OCI-LY3 (cell line): ENCODE measurements around the gene MARF1.
A peak's percentile ranks its signal among the peaks of the same experiment; 100 is the strongest.

Experiments
- H2AFZ ChIP-seq: fragments of 200-600, 300-600 bp; shearing (Covaris generic); 2 replicates; pipeline ENCODE4 v1.6.0; 2014; ENCODE audit warnings: antibody characterized with exemption, low read depth, low read length
- H3K27ac ChIP-seq: fragments of 200-600, 300-600 bp; sonication (generic); 2 replicates; pipeline ENCODE4 v1.5.1; 2014; ENCODE audit warnings: mild to moderate bottlenecking, low read length, moderate library complexity, mixed read lengths
- H3K27me3 ChIP-seq: fragments of 200-600, 300-600 bp; sonication (generic); 2 replicates; pipeline ENCODE4 v1.6.1; 2014; ENCODE audit warnings: low read depth, low read length, mixed read lengths
- H3K36me3 ChIP-seq: fragments of 200-600, 300-600 bp; sonication (generic); replicated peaks from 2 replicates; pipeline ENCODE3; 2014; ENCODE audit warnings: low read depth, low read length, mixed read lengths
- H3K4me1 ChIP-seq: fragments of 300-600, 200-600 bp; sonication (generic); 2 replicates; pipeline ENCODE4 v1.6.1; 2014; ENCODE audit warnings: low read length, mixed read lengths
- H3K4me2 ChIP-seq: fragments of 200-600, 300-600 bp; sonication (generic); 2 replicates; pipeline ENCODE4 v1.6.1; 2014; ENCODE audit warnings: low read length, mixed read lengths
- H3K4me3 ChIP-seq: fragments of 300-600, 200-600 bp; sonication (generic); 2 replicates; pipeline ENCODE4 v1.5.1; 2014; ENCODE audit warnings: antibody characterized with exemption, mild to moderate bottlenecking, low read length, moderate library complexity
- H3K79me2 ChIP-seq: fragments of 300-600, 200-600 bp; shearing (Covaris generic); 2 replicates; pipeline ENCODE4 v1.6.1; 2014; ENCODE audit warnings: mild to moderate bottlenecking, low read length, mixed read lengths
- H3K9ac ChIP-seq: fragments of 300-600, 200-600 bp; shearing (Covaris generic); 2 replicates; pipeline ENCODE4 v1.6.0; 2014; ENCODE audit warnings: mild to moderate bottlenecking, low read length, moderate library complexity
- H3K9me3 ChIP-seq: fragments of 200-600, 300-600 bp; shearing (Covaris generic); 2 replicates; pipeline ENCODE4 v1.6.1; 2014; ENCODE audit warnings: low read length, mixed read lengths; ENCODE audit not compliant: insufficient read depth
- H4K20me1 ChIP-seq: fragments of 200-600, 300-600 bp; sonication (generic); 2 replicates; pipeline ENCODE4 v1.6.1; 2016; ENCODE audit warnings: low read length, mixed read lengths; ENCODE audit not compliant: insufficient read depth
- CTCF ChIP-seq: fragments of 200-600, 300-600 bp; sonication (generic); IDR thresholded peaks from 2 replicates; pipeline ENCODE4 v1.5.1; 2014; ENCODE audit warnings: antibody characterized with exemption, low read length, low read depth
- EZH2phosphoT487 ChIP-seq: fragments of 200-600 bp; shearing (Covaris generic); IDR thresholded peaks from 2 replicates; pipeline ENCODE4 v1.6.1; 2018; ENCODE audit warnings: antibody characterized with exemption, mixed run types, low read depth

Gene MARF1

GRCh38 chr16:15635926-15636325 lies 7.0 kb downstream of the MARF1 start:
- Histone ChIP-seq H3K9ac (peak overlapping the region; percentile 52; the same call in 1 of the 2 replicates), H3K9me3 (no peaks in the 10 kb centered on the region), H3K27me3 (no peaks in the 10 kb centered on the region), H4K20me1 (no peaks in the 10 kb centered on the region), H3K4me3 (peak overlapping the region; percentile 40), H3K36me3 (peaks cover 75% of the 10 kb centered on the region), H3K79me2 (peaks cover 80% of the 10 kb centered on the region), H3K4me1 (peaks cover 94% of the 10 kb centered on the region), H3K27ac (peak overlapping the region; percentile 98), H2AFZ (no peak overlapping the region), H3K4me2 (peak overlapping the region; percentile 64)
- TF ChIP-seq EZH2phosphoT487 (no peak), CTCF (no peak)

GRCh38 chr16:15631730-15632409 lies 11.1 kb downstream of the MARF1 start:
- Histone ChIP-seq H4K20me1 (no peaks in the 10 kb centered on the region), H3K27me3 (no peaks in the 10 kb centered on the region), H3K9ac (peak overlapping the region; percentile 37; the same call in 1 of the 2 replicates), H2AFZ (no peak overlapping the region), H3K36me3 (peaks cover 77% of the 10 kb centered on the region), H3K4me1 (peaks cover 54% of the 10 kb centered on the region), H3K79me2 (peaks cover 84% of the 10 kb centered on the region), H3K27ac (peak overlapping the region; percentile 98), H3K9me3 (no peaks in the 10 kb centered on the region), H3K4me3 (peak overlapping the region; percentile 11), H3K4me2 (peak overlapping the region; percentile 66)
- TF ChIP-seq CTCF (no peak), EZH2phosphoT487 (no peak)

- Histone ChIP-seq H4K20me1 (no peaks in the 10 kb centered on the region), H2AFZ (no peak overlapping the region), H3K9ac (no peak overlapping the region), H3K4me1 (no peaks in the 10 kb centered on the region), H3K4me3 (no peak overlapping the region), H3K4me2 (no peak overlapping the region), H3K27me3 (no peaks in the 10 kb centered on the region), H3K79me2 (0 out of 2 replicates have a peak, but pooled peaks cover under 1% of the 10 kb centered on the region), H3K27ac (no peak overlapping the region), H3K36me3 (peaks cover 74% of the 10 kb centered on the region), H3K9me3 (no peaks in the 10 kb centered on the region)
- TF ChIP-seq CTCF: no peak
- TF ChIP-seq EZH2phosphoT487: no peak
Measured at GRCh38 chr16:15621889-15622288, 21.1 kb downstream of the MARF1 start.

- Histone ChIP-seq H3K4me1 (no peaks in the 10 kb centered on the region), H4K20me1 (no peaks in the 10 kb centered on the region), H2AFZ (no peak overlapping the region), H3K36me3 (peaks cover 79% of the 10 kb centered on the region), H3K9ac (no peak overlapping the region), H3K4me3 (no peak overlapping the region), H3K4me2 (no peak overlapping the region), H3K9me3 (no peaks in the 10 kb centered on the region), H3K79me2 (no peaks in the 10 kb centered on the region), H3K27ac (no peak overlapping the region), H3K27me3 (no peaks in the 10 kb centered on the region)
- TF ChIP-seq EZH2phosphoT487 (no peak), CTCF (no peak)
Measured at GRCh38 chr16:15621456-15621855, 21.5 kb downstream of the MARF1 start.
